ENCODE data around the gene COG5.
"Not testable (repeated sequence)": the region's sequence is repeated elsewhere in the genome, so short reads cannot be mapped to it uniquely, and the experiment has no call there.

Gene COG5

DNA sequence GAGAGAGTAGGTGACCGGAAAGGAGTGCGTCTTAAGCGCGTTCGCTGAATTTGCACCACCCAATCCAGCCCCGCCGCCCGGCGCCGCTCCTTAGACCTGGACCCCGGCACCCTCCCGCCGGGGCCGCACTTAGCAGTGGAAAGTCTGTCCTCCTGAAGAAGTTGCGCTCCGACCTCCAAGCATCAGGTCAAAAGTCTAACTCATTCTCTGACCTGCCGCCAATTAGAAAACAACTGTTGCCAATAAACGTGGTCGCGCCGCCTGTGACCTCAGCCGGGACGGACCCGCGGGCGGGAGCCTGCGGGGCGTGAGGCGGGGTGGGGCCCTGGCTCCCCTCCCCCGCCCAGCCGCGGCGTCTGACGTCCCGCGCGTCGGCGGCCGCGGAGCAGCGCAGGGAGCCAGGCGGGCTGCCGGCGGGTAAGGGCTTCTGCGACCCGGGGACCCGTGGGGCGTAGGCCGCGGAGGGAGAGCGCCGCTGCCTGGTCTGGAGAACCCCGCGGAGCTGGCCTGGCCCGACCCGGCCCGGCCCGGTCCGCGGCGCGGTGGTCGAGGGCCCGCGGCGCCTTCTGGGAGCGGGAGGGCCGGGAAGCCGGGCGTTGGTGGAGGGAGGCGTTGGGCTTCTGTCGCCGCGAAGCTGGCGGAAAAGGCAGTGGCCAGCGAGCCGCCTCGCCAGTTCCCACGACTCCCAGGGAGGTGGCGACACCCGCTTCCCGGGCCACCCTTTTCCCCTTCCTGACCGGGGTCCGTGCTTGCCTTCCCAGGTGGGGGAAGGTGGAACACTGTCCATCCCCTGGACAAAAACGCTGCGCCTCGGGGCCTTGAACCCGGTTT is 16.4 kb upstream of the COG5 start, which contains the start of gene BCAP29:
Gene BCAP29, plus strand, starts transcription at position 362 of the 831 bp plus-strand sequence. CDS start 527 bp downstream, outside the sequence.
- peak; percentile 73 to 79 for DNase-seq

DNA sequence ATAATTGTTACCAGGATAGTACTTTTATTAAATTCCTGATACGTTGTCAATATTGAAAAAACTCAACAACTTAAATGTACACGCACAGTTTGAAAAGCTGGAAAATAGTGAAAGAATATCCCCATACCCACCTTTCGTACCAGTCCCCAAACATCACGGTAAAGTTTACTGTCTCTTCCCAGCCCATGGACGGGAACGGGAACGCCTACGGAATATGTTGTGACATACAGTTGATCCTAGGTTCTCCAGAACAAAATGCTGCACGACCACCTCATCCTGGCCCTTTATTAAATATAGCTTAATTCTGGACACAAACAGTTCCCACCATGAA is 15.8 kb upstream of the COG5 start:
- no peak for DNase-seq

GRCh38 chr7:107573537-107573936 is 9.8 kb upstream of the COG5 start:
- DNase-seq, result no peak

DNA sequence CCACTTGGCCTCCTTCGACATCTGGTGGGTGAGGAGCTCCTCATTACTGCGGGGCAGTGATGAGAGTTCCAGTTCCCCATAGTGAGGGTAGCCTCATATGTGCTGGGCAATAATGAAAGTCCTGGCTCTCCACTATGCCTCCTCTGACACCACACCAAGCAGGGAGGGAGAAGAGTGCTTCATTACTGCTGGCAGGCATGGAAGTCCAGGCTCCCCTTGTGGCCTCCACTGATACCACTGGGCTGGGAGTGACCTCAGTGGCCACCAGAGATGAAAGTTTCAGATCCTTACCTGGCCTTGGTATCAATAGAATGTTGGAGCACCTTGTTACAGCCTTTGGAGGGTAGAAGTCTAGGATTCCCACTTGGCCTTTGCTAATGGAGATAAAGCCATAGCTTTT is 6.6 kb upstream of the COG5 start:
- DNase-seq, result no peak

DNA sequence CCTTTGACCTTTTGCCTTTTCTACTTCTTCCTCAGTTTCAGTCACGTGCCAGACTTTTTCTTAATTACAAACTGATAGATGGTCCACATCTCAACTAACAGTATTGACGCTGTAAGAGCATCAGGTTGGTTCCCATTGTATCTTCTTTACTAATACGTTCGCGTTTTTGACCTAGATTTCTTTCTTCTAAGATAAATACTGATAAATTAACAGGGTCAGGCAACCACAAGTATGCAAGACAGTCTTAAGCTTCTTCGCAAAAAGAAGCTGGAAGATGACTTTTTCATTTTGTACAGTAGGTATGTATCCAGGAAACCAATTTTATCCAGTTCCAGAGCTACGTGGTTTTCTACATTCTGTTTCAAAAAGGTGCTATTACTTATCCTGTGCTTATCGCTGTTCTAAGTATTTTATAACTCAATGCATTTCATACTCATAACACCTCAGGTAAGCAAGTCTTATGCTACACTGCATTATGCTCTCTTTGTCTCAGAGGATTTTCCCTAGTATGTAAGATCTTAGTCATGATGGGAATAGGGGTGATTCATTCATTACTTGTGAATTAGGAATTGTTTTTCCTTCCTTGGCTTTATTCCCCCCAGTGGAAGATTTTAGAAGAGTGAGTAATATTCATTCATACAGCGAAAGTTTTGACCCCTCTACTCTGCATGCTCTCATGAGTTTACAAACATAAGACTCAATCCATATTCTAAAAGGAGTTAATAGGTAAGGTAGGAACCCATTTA is 1.0 kb upstream of the COG5 start:
- no peak for DNase-seq

DNA sequence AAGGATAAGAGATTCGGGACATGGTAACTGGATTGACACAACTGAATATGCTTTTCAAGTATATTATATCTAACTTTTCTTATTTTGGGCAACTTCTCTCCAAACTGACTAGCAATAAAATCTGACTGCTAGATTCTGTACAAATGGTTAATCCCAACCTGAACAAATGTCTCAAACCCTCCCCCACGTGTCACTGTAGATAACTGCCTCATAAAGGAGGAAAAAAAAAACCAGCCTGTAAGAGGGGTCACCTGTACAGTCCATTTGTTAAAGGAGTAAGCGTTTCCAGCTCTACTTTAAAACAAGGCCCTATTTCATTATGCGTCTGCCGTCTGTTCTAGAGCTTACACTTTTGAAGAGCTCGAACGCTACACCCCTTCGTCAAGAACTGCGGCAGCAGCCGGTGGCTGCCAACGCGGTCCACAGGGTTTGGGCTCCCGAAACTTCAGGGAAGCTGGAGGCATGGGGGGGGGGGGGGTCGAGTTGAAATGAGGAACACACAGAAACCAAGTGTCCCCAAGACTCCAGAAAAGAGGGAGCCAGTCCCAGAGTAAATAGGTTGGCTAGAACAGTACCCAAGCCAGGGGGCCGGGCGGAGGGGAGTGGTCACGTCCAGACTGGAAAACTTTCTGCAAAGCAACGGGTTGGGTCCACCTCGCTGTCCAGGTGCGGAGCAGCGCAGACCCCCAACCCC is 492 bp downstream of the COG5 start:
- DNase-seq, result no peak

GRCh38 chr7:107560898-107561516 is 2.7 kb downstream of the COG5 start:
- no peak for DNase-seq

DNA sequence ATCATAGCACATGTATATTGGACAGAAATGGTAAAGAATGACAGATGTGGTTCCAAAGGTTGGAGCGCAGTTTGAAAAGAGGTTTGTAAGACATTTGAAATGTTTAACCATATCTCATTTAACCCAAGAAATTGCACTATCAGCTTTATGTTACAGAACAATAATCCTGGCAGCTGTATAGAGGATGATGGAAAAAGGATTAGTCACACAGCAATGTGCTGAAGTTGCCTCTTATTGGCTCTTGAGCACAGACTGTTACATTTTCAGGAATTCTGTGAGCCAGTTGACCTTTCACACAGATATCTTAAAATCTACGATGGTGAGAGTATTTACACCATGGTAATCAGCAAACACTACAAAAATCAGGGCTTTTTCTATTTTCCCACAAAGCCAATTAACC is 3.9 kb downstream of the COG5 start:
- no peak for DNase-seq

GRCh38 chr7:107555893-107556292 is 7.8 kb downstream of the COG5 start:
- no peak for DNase-seq

- DNase-seq, result no peak
Observed at GRCh38 chr7:107551936-107552335, 11.8 kb downstream of the COG5 start.

- DNase-seq, result no peak
Observed at GRCh38 chr7:107544848-107545591, 18.7 kb downstream of the COG5 start.

- no peak for DNase-seq
Observed at GRCh38 chr7:107543338-107543993, 20.3 kb downstream of the COG5 start.

- DNase-seq, result no peak
Observed at GRCh38 chr7:107538001-107538400, 25.7 kb downstream of the COG5 start.

DNA sequence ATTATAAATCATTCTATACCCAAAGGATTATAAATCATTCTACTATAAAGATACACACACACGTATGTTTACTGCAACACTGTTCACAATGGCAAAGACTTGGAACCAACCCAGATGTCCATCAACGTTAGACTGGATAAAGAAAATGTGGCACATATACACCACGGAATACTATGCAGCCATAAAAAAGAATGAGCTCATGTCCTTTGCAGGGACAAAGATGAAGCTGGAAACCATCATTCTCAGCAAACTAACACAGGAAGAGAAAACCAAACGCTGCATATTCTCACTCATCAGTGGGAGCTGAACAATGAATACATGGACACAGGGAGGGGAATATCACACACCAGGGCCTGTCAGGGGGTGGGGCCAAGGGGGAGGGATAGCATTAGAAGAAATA is 26.5 kb downstream of the COG5 start:
- DNase-seq, result not testable (repeated sequence)

- no peak for DNase-seq
Observed at GRCh38 chr7:107534139-107534538, 29.6 kb downstream of the COG5 start.

GRCh38 chr7:107530751-107531150 is 33.0 kb downstream of the COG5 start:
- DNase-seq, result no peak

- DNase-seq, result no peak
Observed at GRCh38 chr7:107528461-107528860, 35.3 kb downstream of the COG5 start.

GRCh38 chr7:107527196-107527595 is 36.5 kb downstream of the COG5 start:
- no peak for DNase-seq

DNA sequence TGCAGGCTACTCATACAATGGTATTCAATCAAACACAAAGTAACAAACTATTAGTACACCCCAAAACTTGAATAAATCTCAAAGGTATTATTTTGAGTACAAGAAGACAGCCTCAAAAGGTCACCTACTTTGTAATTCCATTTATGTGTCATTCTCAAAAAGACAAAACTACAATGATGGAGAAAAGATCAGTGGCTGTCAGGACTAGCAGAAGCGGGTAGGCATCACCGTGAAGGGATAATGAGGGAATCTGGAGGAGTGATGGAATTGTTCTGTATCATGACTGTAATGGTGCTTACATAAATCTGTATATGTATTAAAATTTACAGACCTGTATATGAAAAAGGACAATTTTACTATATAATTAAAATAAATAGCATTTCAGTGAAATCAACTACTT is 37.0 kb downstream of the COG5 start:
- no peak for DNase-seq

DNA sequence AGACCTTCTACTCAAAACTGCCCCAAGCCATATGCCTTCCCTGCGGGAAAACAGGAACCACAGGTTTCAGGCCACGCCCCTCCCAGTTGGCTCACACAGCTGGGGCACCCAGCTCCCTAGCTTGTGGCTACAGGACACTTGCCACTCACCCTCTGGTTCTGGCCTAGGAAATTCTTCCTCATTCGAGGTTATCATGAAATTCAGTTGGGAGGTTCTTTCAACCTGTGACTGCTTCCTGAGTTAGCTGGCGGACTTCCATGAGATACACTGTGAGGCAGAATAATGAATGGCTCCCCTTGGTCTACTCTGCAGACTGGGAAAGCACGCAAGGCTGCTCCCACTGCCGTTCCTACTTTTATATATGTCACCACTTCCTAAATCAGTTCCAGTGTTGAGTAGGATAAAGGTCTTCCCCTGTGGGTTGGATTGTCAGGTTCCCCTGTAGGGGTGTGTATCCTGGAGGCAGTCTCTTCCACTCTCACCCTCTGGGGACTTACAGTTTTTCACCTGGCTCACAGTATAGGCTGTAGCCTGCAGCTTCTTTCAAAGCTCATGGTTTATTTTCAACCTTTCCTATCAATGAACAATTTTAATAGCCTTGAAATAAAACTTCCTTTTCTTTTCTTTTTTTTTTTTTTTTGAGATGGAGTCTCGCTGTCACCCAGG is 56.9 kb downstream of the COG5 start:
- no peak for DNase-seq

GRCh38 chr7:107505997-107506673 is 57.6 kb downstream of the COG5 start:
- no peak for DNase-seq

Data from hippocampal formation (tissue), 2 donors.